GM21381 (cell line): ENCODE measurements around the gene DHRS7B.
"Not testable (repeated sequence)": the region's sequence is repeated elsewhere in the genome, so short reads cannot be mapped to it uniquely, and the experiment has no call there.

Source experiments
- ATAC-seq: cut with Tn5 transposase; IDR thresholded peaks from one replicate; pipeline ENCODE4 v1.9.1; 2021; ENCODE audit warnings: mild to moderate bottlenecking, moderate library complexity; ENCODE audit not compliant: unreplicated experiment

Gene DHRS7B

GRCh38 chr17:21204935-21205334 lies 78.2 kb downstream of the DHRS7B start:
- ATAC-seq, result no peak

- ATAC-seq, result no peak
These were observed 81.6 kb downstream of the DHRS7B start for GRCh38 chr17:21208352-21208751.

- no peak for ATAC-seq
These were observed 82.9 kb downstream of the DHRS7B start for GRCh38 chr17:21209511-21210175.

- no peak for ATAC-seq
These were observed 83.8 kb downstream of the DHRS7B start for GRCh38 chr17:21210411-21211076.

- no peak for ATAC-seq
These were observed 85.2 kb downstream of the DHRS7B start for GRCh38 chr17:21211825-21212479.

- no peak for ATAC-seq
These were observed 86.3 kb downstream of the DHRS7B start for GRCh38 chr17:21212826-21213637.

- peak; percentile 13 for ATAC-seq
These were observed 86.9 kb downstream of the DHRS7B start for GRCh38 chr17:21213638-21214014.

GRCh38 chr17:21214015-21214776 lies 87.4 kb downstream of the DHRS7B start, which contains the start of gene TMEM11:
Gene TMEM11 (minus strand): TSS chr17:21214161. CDS start chr17:21214152, 9 bp downstream.
- peak; percentile 80 for ATAC-seq

GRCh38 chr17:21214777-21215541 lies 88.2 kb downstream of the DHRS7B start:
- ATAC-seq, result peak; percentile 2

- ATAC-seq, result no peak
These were observed 89.2 kb downstream of the DHRS7B start for GRCh38 chr17:21215935-21216334.

GRCh38 chr17:21217346-21217745 lies 90.6 kb downstream of the DHRS7B start:
- ATAC-seq, result no peak

GRCh38 chr17:21218101-21218500 lies 91.3 kb downstream of the DHRS7B start:
- ATAC-seq, result no peak

- no peak for ATAC-seq
These were observed 92.1 kb downstream of the DHRS7B start for GRCh38 chr17:21218831-21219380.

GRCh38 chr17:21223086-21223485 lies 96.3 kb downstream of the DHRS7B start:
- no peak for ATAC-seq

GRCh38 chr17:21227277-21227676 lies 100.5 kb downstream of the DHRS7B start:
- not testable (repeated sequence) for ATAC-seq

- no peak for ATAC-seq
These were observed 101.3 kb downstream of the DHRS7B start for GRCh38 chr17:21228111-21228510.

- ATAC-seq, result no peak
These were observed 102.1 kb downstream of the DHRS7B start for GRCh38 chr17:21228845-21229244.

- ATAC-seq, result no peak
These were observed 104.8 kb downstream of the DHRS7B start for GRCh38 chr17:21231533-21231932.

GRCh38 chr17:21232033-21232749 lies 105.4 kb downstream of the DHRS7B start:
- ATAC-seq, result no peak
